HG02870 (cell line): ENCODE measurements around the gene CACNA2D1.
A peak's percentile ranks its signal among the peaks of the same experiment; 100 is the strongest.

Experiments
- ATAC-seq: cut with Tn5 transposase; IDR thresholded peaks from one replicate; pipeline ENCODE4 v1.9.1; 2021; ENCODE audit warnings: mild to moderate bottlenecking, moderate library complexity; ENCODE audit not compliant: unreplicated experiment

Gene CACNA2D1

GRCh38 chr7:82126576-82126975, 317.0 kb downstream of the CACNA2D1 start:
- ATAC-seq, result no peak

GRCh38 chr7:82124445-82124844, 319.1 kb downstream of the CACNA2D1 start:
- ATAC-seq, result no peak

- ATAC-seq, result no peak
Measured at GRCh38 chr7:82122275-82122674, 321.3 kb downstream of the CACNA2D1 start.

- no peak for ATAC-seq
Measured at GRCh38 chr7:82114237-82114636, 329.3 kb downstream of the CACNA2D1 start.

GRCh38 chr7:82110146-82110840, 333.3 kb downstream of the CACNA2D1 start:
- ATAC-seq, result no peak

GRCh38 chr7:82109288-82109687, 334.3 kb downstream of the CACNA2D1 start:
- no peak for ATAC-seq

- ATAC-seq, result no peak
Measured at GRCh38 chr7:82106201-82106600, 337.4 kb downstream of the CACNA2D1 start.

GRCh38 chr7:82105463-82105862, 338.1 kb downstream of the CACNA2D1 start:
- ATAC-seq, result peak; percentile 55

- no peak for ATAC-seq
Measured at GRCh38 chr7:82098414-82098813, 345.2 kb downstream of the CACNA2D1 start.

GRCh38 chr7:82091126-82091684, 352.4 kb downstream of the CACNA2D1 start:
- no peak for ATAC-seq

- no peak for ATAC-seq
Measured at GRCh38 chr7:82087099-82087498, 356.5 kb downstream of the CACNA2D1 start.

- no peak for ATAC-seq
Measured at GRCh38 chr7:82085116-82085515, 358.5 kb downstream of the CACNA2D1 start.

GRCh38 chr7:82081644-82082224, 361.8 kb downstream of the CACNA2D1 start:
- no peak for ATAC-seq

GRCh38 chr7:82080254-82080927, 363.2 kb downstream of the CACNA2D1 start:
- no peak for ATAC-seq

- ATAC-seq, result no peak
Measured at GRCh38 chr7:82079527-82079926, 364.1 kb downstream of the CACNA2D1 start.

- ATAC-seq, result peak; percentile 56
Measured at GRCh38 chr7:82078807-82079206, 364.8 kb downstream of the CACNA2D1 start.

GRCh38 chr7:82071468-82071867, 372.1 kb downstream of the CACNA2D1 start:
- ATAC-seq, result no peak

- no peak for ATAC-seq
Measured at GRCh38 chr7:82067628-82068264, 375.8 kb downstream of the CACNA2D1 start.

- no peak for ATAC-seq
Measured at GRCh38 chr7:82057476-82057875, 386.1 kb downstream of the CACNA2D1 start.

- no peak for ATAC-seq
Measured at GRCh38 chr7:82056282-82056681, 387.3 kb downstream of the CACNA2D1 start.

GRCh38 chr7:82054544-82054943, 389.0 kb downstream of the CACNA2D1 start:
- no peak for ATAC-seq
